HG03342 (cell line): ENCODE data around the gene SLC5A2.
"Not testable (repeated sequence)": the region's sequence is repeated elsewhere in the genome, so short reads cannot be mapped to it uniquely, and the experiment has no call there.

Experiments used
- ATAC-seq: cut with Tn5 transposase; IDR thresholded peaks from one replicate; pipeline ENCODE4 v1.9.1; 2021; ENCODE audit warnings: mild to moderate bottlenecking, moderate library complexity; ENCODE audit not compliant: unreplicated experiment

Gene SLC5A2

DNA sequence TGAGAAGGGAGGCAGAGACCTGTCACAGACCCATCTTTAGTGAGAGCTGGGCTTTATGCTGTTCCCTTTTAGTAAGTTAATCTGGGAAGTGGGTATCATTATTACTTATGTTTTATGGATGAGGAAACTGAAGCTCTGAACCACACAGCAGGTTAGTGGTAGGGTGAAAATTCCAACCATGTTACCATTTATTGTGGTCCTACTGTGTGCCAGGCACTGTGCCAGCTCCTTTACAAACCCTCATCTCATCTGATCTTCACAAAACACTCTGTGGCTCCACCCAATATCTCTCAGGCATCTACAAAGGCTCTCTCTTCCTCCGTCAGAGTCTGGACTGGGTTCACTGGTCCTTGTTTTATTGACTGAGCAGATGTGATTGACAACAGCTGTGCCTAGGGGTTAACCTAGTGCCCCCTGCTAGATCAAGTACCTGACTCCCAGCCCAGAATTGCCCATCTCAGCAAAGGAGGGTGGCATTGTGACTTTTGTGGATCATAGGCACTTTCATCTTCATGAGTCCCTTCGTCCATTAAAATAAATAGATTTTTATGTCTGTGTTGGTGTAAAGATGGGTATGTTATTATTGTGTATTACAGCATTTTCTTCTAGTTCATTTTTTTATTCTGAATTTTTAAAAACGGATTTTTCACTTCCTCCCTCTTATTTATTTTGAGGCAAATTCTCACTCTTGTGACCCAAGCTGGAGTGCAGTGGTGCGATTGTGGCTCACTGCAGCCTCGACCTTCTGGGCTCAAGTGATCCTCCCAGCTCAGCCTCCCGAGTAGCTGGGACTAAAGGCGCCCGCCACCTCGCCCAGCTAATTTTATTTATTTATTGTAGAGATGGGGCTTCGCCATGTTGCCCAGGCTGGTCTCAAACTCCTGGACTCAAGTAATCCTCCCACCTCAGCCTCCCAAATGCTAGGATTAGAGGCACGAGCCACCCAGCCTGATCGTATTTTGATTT, 7.9 kb upstream of the SLC5A2 start:
- ATAC-seq = no peak

DNA sequence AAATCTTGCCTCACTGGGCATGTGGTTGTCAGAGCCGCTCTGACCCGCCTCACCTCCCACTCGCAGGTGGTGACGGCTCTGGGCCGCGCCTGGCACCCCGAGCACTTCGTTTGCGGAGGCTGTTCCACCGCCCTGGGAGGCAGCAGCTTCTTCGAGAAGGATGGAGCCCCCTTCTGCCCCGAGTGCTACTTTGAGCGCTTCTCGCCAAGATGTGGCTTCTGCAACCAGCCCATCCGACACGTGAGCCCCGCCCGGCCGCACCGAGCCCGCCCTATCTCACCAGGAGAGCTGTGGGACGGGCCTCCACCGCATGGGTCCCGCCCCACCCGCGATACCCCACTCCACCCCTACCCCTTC, 7.0 kb upstream of the SLC5A2 start:
- no peak for ATAC-seq

DNA sequence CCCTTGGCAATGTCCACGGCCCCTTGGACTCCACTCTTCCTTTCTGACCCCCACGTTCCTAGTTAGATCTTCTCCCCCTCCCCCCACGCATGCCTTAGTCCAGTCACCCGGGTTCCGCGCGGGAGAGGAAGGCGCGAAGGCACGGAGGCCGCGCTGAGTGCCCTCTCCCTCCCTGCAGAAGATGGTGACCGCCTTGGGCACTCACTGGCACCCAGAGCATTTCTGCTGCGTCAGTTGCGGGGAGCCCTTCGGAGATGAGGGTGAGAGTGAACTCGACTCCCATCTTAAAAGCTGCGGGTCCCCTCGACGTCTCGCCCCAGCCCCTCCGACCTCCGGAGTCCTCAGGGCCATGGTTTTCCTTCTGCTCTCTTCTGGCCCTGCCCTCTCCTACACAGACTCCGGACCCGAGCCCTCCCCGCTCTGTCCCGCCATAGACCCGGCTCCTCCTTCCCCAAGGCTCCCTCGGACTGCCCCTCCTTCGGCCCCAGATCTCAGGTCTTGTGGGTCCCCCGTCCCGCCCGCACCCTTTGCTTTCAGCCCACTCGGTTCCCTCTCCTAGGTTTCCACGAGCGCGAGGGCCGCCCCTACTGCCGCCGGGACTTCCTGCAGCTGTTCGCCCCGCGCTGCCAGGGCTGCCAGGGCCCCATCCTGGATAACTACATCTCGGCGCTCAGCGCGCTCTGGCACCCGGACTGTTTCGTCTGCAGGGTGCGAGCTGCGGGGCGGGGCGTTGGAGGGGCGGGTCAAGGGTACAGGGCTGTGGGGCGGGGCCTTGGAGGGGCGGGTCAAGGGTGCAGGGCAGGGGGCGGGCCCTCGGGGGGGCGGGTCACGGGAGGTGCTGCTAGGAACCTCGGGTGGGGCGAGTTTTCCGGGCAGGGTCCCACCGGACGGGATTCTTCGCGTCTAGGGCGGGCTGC, 6.4 kb upstream of the SLC5A2 start:
- no peak for ATAC-seq

DNA sequence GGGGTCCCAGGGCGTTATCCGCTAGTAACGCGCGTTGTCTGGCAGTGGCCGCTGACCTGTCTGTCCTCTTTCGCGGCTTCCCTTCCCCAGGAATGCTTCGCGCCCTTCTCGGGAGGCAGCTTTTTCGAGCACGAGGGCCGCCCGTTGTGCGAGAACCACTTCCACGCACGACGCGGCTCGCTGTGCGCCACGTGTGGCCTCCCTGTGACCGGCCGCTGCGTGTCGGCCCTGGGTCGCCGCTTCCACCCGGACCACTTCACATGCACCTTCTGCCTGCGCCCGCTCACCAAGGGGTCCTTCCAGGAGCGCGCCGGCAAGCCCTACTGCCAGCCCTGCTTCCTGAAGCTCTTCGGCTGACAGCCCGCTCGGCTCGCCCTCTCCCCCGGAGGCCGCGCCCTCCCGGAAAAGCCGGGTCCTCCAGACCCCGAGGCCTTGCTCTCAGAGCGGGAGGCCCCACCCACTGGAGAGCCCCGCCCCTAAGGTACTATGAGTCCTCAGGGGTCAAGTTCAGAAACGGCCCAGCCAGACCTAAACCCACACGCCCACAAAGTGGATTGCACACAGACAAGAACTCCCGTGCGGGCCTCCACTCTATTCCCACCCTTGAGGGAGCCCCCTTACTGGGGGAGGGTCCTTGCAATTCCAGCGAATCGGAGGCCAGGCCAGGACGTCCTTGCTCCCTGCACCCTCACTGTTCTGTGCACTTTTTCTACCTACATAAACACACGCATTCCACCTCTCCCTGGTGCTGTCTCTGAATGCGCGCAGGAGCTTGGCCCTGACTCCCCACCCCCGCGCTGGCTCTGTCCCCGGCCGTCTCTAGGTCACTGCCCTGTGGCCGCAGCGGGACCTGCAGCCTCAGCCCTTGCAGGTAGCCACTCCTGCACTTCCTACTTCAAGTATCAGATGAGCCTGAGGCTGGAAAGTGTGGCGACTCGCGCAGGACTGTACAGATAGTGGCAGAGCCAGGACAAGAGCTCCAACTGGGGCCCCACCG, 5.4 kb upstream of the SLC5A2 start:
- no peak for ATAC-seq

DNA sequence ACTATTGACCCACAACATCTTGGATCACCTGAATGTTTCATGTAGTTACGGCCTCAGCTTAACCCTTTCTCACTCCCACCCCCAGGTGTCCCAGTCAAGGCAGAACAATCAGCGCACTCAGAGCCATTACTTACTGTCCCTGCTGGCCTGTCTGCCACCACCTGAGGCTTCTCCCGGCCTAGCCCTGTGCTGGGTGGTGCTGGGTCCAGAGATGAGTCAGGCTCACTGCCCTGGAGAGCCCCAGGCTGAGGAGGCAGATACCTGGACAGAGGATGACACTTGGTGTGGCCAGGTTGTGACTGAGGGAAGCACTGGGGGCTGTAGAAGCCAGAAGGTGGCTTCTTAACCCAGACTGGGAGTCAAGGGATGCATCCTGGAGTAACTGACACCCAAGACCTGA, 4.0 kb upstream of the SLC5A2 start:
- ATAC-seq = no peak

DNA sequence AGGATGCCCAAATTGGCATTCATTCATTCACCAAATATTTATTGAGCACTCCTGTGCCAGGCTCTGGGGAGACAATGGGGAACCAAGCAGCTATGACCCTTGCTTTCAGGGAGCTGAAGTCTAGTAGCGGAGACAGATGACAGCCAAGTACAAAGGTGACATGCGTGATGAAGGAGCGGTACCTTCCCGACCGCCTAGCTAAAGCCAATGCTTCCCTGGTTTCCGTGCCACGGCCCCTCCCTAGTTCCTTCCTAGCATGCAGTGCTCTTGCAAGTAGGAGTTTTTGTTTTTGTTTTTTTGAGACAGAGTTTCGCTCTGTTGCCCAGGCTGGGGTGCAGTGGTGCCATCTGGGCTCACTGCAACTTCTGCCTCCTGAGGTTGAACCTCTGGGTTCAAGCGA, 3.2 kb upstream of the SLC5A2 start:
- ATAC-seq = no peak

DNA sequence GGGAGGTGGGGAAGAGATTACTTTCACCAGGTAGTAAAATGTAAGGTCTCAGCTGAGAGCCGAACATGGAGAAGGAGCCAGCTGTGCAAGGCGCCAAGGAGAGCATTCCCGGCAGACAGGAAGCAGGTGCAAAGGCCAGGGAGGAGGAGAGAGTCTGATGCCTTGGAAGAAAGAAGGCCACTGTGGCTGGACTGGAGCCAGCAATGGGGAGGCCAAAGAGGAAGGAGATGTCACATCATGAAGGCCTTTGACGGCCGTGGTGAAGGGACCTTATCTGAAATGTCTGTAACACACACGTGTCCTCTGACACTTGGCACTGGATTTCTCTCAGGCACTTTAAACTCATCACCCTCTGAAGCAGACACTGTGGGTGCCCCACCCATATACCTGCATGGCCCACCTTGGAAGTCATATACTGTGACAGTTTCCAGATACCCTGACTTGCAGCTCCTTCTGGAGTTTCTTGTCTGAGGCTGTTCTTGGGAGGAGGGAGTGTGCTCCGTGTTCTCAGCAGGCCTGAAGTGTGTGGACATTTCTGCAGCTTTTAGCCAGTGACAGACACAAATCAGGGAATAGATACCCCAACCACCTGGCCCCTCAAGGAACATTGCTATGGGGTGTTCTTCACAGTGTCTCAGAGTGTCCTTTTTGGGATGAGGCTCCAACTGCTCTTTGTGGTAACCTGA, 1.9 kb upstream of the SLC5A2 start:
- no peak for ATAC-seq

DNA sequence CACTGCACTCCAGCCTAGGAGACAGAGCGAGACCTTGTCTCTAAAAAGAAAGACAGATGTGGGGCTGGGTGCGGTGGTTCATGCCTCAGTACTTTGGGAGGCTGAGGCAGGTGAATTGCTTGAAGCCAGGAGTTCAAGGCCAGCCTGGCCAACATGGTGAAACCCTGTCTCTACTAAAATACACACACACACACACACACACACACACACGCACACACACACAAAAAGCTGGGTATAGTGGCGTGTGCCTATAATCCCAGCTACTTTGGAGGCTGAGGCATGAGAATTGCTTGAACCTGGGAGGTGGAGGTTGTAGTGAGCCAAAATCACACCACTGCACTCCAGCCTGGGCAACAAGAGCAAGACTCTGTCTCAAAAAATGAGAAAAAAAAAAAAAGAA, 1.1 kb downstream of the SLC5A2 start:
- not testable (repeated sequence) for ATAC-seq

DNA sequence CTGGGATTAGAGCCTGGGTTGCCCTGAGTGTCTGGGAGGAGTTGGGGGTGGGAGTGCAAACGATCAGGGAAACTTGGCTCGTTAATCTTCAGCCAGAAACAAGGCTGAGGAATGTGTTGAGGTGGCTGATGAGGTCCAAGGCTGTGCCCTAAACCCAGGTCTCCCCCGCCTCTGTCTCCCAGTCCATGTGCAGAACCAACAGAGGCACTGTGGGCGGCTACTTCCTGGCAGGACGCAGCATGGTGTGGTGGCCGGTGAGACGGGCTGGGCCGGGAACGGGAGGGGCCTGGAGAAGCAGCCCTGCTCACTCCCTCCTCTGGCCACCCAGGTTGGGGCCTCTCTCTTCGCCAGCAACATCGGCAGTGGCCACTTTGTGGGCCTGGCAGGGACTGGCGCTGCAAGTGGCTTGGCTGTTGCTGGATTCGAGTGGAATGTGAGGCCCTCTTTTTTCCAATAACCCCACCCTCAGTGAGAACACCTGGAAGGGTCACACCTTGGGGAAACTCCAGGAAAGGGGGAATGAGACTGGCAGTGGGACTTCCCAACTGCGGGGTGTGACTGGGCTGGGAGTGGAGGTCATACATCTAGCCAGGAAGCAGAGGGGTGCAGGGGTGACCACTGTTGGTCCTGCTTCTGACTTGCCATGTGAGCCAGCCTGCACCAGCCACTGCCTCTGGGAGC, 1.7 kb downstream of the SLC5A2 start:
- ATAC-seq = no peak

DNA sequence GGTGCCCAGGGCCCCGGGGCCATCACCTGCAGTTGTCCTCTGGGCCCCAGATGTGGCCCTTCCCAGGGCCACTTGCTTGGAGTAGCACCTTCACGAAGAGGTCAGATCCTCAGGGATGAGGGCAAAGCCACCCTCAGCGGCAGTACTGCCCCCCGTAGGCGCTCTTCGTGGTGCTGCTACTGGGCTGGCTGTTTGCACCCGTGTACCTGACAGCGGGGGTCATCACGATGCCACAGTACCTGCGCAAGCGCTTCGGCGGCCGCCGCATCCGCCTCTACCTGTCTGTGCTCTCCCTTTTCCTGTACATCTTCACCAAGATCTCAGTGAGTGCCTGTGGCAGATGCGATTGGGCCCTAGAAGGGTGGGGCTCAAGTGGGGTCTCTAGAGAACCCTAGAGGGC, 2.6 kb downstream of the SLC5A2 start:
- no peak for ATAC-seq

DNA sequence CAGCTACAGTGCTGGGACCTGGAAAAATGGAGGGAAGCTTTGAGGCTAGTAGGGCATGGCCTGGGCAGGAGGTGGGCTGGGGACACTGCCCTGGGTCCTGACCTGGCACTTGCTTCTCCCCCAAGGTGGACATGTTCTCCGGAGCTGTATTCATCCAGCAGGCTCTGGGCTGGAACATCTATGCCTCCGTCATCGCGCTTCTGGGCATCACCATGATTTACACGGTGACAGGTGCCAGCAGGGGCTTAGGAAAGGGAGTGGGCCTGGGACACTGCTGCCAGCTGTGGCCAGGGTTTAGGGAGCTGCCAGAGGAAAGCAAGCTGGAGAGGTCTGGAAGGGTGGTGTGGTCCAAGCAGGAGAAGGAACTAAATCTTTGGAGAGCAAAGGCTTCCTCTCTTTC, 3.1 kb downstream of the SLC5A2 start:
- ATAC-seq = no peak

DNA sequence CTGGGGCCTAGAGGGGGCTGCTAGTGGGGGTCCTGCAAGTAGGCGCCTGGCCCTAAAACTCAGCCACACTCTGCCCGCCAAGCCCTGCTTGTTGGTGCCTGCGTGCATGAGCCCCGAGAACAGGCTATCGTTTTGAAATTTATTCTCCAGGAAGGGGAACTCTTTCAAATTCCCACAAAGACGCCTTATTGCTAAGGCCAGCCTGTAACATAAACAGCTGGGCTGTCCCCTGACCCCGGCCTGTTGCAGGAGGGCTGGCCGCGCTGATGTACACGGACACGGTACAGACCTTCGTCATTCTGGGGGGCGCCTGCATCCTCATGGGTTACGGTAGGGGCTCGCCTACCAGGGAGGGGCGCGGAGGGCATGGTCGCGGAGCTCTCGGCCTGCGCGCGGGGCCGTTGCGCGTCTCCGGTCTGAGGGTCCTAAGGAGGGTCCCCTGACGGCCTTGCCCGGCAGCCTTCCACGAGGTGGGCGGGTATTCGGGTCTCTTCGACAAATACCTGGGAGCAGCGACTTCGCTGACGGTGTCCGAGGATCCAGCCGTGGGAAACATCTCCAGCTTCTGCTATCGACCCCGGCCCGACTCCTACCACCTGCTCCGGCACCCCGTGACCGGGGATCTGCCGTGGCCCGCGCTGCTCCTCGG, 4.3 kb downstream of the SLC5A2 start:
- no peak for ATAC-seq

DNA sequence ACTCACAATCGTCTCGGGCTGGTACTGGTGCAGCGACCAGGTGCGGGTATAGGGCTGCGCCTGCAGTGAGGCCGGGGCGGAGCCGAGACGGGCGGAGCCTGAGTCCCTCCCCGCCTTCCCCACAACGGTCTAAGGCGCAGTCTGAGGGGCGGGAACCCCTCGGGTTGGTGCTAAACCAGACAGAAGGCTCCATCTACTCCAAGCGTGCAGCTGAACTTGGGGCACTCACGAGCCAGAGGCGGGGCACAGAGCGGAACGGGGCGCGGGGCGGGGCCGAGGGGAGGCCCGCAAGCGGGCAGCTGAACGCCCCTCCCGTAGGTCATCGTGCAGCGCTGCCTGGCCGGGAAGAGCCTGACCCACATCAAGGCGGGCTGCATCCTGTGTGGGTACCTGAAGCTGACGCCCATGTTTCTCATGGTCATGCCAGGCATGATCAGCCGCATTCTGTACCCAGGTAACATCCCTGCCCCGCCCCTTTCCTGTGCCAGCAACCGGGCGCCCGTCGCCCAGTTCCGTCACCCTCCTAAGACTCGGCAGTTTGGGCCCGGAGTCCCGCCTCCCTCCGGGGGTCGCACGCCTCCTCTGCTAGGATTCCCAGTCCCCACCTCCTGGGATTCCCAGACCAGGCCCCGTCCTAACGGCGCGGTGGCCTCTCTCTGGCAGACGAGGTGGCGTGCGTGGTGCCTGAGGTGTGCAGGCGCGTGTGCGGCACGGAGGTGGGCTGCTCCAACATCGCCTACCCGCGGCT, 5.0 kb downstream of the SLC5A2 start:
- peak; percentile 83 for ATAC-seq

DNA sequence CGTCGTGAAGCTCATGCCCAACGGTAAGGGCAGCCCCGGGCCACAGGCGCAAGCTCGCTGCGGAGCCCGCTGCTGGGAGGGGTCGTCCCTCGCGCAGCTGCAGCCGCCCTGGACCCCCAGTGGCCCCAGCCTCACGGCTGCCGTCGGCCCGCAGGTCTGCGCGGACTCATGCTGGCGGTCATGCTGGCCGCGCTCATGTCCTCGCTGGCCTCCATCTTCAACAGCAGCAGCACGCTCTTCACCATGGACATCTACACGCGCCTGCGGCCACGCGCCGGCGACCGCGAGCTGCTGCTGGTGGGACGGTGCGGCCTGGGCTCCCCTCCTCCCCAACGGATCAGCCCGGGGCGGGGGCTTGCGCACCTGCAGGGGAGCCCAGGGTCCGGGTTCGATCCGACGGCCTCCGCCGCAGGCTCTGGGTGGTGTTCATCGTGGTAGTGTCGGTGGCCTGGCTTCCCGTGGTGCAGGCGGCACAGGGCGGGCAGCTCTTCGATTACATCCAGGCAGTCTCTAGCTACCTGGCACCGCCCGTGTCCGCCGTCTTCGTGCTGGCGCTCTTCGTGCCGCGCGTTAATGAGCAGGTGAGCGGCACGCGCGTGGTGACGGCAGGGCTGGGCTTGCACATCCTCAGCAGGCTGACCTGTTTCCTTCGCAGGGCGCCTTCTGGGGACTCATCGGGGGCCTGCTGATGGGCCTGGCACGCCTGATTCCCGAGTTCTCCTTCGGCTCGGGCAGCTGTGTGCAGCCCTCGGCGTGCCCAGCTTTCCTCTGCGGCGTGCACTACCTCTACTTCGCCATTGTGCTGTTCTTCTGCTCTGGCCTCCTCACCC, 5.8 kb downstream of the SLC5A2 start:
- no peak for ATAC-seq

DNA sequence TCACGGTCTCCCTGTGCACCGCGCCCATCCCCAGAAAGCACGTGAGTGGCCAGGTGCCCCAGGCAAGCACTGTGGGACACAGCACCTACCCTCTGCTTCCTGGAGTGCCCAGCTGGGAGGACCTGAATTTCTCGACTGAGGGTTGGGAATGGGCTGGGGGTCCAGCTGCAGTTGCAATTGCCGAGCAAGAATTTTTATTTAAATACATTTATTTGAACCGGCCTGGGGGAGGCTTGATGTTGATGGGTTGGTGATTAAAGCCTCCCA, 6.3 kb downstream of the SLC5A2 start:
- ATAC-seq = no peak

DNA sequence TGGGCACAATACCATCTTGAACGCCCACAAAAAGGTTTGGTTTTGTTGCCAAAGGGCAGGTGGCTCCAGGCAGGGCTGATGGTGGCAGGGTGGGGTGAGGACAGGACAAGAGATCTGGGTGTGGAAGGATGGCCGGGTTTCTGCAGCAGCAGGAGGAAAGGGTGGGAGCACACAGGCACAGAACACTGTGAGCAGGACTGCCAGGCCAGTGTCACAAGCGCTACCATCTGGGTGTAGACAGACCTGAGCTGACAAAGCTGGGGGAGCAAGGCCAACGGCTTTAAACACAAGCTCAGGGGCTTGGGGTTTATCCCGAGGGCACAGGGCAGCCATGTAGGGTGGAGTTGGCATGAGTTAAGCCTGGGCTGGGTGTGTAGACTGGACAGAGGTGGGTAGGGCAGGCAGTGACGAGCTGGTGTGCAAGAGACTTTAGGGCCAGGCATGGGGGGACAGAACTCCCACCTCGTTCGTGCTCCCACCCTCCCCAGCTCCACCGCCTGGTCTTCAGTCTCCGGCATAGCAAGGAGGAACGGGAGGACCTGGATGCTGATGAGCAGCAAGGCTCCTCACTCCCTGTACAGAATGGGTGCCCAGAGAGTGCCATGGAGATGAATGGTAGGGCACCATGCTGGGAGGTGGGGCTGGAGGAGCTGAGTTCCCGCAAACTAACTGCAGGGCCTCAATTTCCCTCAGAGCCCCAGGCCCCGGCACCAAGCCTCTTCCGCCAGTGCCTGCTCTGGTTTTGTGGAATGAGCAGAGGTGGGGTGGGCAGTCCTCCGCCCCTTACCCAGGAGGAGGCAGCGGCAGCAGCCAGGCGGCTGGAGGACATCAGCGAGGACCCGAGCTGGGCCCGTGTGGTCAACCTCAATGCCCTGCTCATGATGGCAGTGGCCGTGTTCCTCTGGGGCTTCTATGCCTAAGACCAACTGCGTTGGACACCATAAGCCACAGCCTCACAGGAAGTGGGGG, 7.0 kb downstream of the SLC5A2 start:
- no peak for ATAC-seq
